SK-N-SH treated with all-trans-retinoic acid at 6 μM for 48 hours (cell line): ENCODE measurements around the gene SAMD9.

Experiments
- ATAC-seq: fragments of 200-7000 bp; cut with Tn5 transposase; 3 replicates; pipeline ENCODE4 v1.9.1; 2020; ENCODE audit warnings: mild to moderate bottlenecking, moderate library complexity
- ARNTL ChIP-seq: fragments of 450-650 bp; formaldehyde crosslinking; IDR thresholded peaks from 2 replicates; pipeline ENCODE4 v1.5.0; 2020; ENCODE audit warnings: low read depth, mild to moderate bottlenecking, moderate library complexity, borderline replicate concordance
- BACH2 ChIP-seq: fragments of 250-450 bp; sonication (Bioruptor Pico); IDR thresholded peaks from 2 replicates; pipeline ENCODE4 v1.9.0; 2021; ENCODE audit warnings: mild to moderate bottlenecking, borderline replicate concordance
- CSDC2 ChIP-seq: fragments of 250-450 bp; sonication (Bioruptor Pico); IDR thresholded peaks from 2 replicates; pipeline ENCODE4 v1.5.0; 2020; ENCODE audit warnings: mild to moderate bottlenecking, moderate library complexity
- ESRRG ChIP-seq: fragments of 250-450 bp; sonication (Bioruptor Pico); IDR thresholded peaks from 2 replicates; pipeline ENCODE4 v1.6.1; 2021; ENCODE audit warnings: mild to moderate bottlenecking
- ISL1 ChIP-seq: fragments of 250-450 bp; sonication (Bioruptor Pico); IDR thresholded peaks from 2 replicates; pipeline ENCODE4 v2.1.2; 2022; ENCODE audit warnings: mild to moderate bottlenecking, moderate library complexity
- POU6F1 ChIP-seq: fragments of 250-450 bp; sonication (Bioruptor Pico); IDR thresholded peaks from 2 replicates; pipeline ENCODE4 v1.8.0; 2021; ENCODE audit warnings: low read depth, mild to moderate bottlenecking, moderate library complexity, borderline replicate concordance
- PPARA ChIP-seq: fragments of 250-450 bp; sonication (Bioruptor Pico); IDR thresholded peaks from 2 replicates; pipeline ENCODE4 v1.5.0; 2020; ENCODE audit warnings: mild to moderate bottlenecking, borderline replicate concordance
- RARB ChIP-seq: fragments of 250-450 bp; sonication (Bioruptor Pico); IDR thresholded peaks from 2 replicates; pipeline ENCODE4 v1.8.0; 2021; ENCODE audit warnings: mild to moderate bottlenecking, moderate library complexity
- SNAI2 ChIP-seq: fragments of 250-450 bp; sonication (Bioruptor Pico); IDR thresholded peaks from 2 replicates; pipeline ENCODE4 v1.5.0; 2020; ENCODE audit warnings: mild to moderate bottlenecking, moderate library complexity
- TCF4 ChIP-seq: fragments of 250-450 bp; sonication (Bioruptor Pico); IDR thresholded peaks from 2 replicates; pipeline ENCODE4 v1.8.0; 2021; ENCODE audit warnings: mild to moderate bottlenecking, moderate library complexity, borderline replicate concordance
- TOX ChIP-seq: fragments of 250-450 bp; sonication (Bioruptor Pico); IDR thresholded peaks from 2 replicates; pipeline ENCODE4 v1.8.0; 2021; ENCODE audit warnings: mild to moderate bottlenecking, moderate library complexity, borderline replicate concordance
- TSHZ2 ChIP-seq: fragments of 250-450 bp; sonication (Bioruptor Pico); IDR thresholded peaks from 2 replicates; pipeline ENCODE4 v1.5.0; 2020; ENCODE audit warnings: mild to moderate bottlenecking, moderate library complexity
- ZC3H10 ChIP-seq: fragments of 250-450 bp; sonication (Bioruptor Pico); IDR thresholded peaks from 2 replicates; pipeline ENCODE4 v1.5.1; 2021; ENCODE audit warnings: mild to moderate bottlenecking, moderate library complexity
- ZFP3 ChIP-seq: fragments of 250-450 bp; sonication (Bioruptor Pico); IDR thresholded peaks from 2 replicates; pipeline ENCODE4 v1.5.0; 2020; ENCODE audit warnings: mild to moderate bottlenecking, moderate library complexity
- ZFP30 ChIP-seq: fragments of 450-650 bp; formaldehyde crosslinking; IDR thresholded peaks from 2 replicates; pipeline ENCODE4 v1.5.0; 2022; ENCODE audit warnings: mild to moderate bottlenecking, moderate library complexity
- ZNF565 ChIP-seq: fragments of 450-650 bp; formaldehyde crosslinking; conservative IDR thresholded peaks from 2 replicates; pipeline ENCODE4 v1.5.0; 2020; ENCODE audit warnings: low read depth, mild to moderate bottlenecking, moderate library complexity
- TF ChIP-seq, protein P1 (sequence below): fragments of 250-450 bp; sonication (Bioruptor Pico); IDR thresholded peaks from 2 replicates; pipeline ENCODE4 v1.5.1; 2020; ENCODE audit warnings: low read depth, mild to moderate bottlenecking, moderate library complexity
- TF ChIP-seq, protein P2 (sequence below): fragments of 250-450 bp; sonication (Bioruptor Pico); IDR thresholded peaks from 2 replicates; pipeline ENCODE4 v1.8.0; 2020; ENCODE audit warnings: mild to moderate bottlenecking, moderate library complexity, borderline replicate concordance

SAMD9 gene

DNA sequence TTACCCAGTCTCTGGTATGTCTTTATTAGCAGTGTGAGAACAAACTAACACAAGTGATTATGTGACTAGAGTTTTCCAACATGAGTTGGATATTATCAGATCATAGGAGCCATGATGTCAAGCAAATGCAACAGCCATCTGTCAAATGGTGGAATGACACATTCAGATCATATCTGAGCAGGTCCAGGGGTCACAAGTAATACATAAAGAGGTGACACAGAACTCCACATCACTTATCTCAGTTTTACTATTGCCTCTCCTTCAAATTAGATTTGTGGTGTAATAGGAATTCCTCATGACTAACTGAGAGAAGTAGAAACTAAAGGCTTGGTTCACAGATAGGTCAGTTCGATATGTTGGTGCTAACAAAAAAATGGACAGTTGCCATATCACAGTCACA, 42.6 kb upstream of the SAMD9 start (continued):
- TF ChIP-seq TSHZ2 (no peak), POU6F1 (CRISPR knock-in tag) (peak; percentile 22; the same call in 1 of the 2 replicates), BACH2 (CRISPR knock-in tag) (no peak), PPARA (CRISPR knock-in tag) (no peak)
- TF ChIP-seq, protein P1, sequence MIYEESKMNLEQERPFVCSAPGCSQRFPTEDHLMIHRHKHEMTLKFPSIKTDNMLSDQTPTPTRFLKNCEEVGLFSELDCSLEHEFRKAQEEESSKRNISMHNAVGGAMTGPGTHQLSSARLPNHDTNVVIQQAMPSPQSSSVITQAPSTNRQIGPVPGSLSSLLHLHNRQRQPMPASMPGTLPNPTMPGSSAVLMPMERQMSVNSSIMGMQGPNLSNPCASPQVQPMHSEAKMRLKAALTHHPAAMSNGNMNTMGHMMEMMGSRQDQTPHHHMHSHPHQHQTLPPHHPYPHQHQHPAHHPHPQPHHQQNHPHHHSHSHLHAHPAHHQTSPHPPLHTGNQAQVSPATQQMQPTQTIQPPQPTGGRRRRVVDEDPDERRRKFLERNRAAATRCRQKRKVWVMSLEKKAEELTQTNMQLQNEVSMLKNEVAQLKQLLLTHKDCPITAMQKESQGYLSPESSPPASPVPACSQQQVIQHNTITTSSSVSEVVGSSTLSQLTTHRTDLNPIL (CRISPR knock-in tag), result peak; percentile 98

GRCh38 chr7:93159490-93159889, 41.7 kb upstream of the SAMD9 start:
- TF ChIP-seq ARNTL (CRISPR knock-in tag), result no peak
- TF ChIP-seq TSHZ2, result no peak
- 0 out of 2 replicates have a peak, but pooled peaks have one; percentile 7 for TF ChIP-seq ISL1 (CRISPR knock-in tag)
- peak; percentile 24; the same call in 1 of the 2 replicates for TF ChIP-seq CSDC2
- no peak for TF ChIP-seq ESRRG (CRISPR knock-in tag)
- TF ChIP-seq, all 23 proteins: peak for 2
- ATAC-seq, result no peak

DNA sequence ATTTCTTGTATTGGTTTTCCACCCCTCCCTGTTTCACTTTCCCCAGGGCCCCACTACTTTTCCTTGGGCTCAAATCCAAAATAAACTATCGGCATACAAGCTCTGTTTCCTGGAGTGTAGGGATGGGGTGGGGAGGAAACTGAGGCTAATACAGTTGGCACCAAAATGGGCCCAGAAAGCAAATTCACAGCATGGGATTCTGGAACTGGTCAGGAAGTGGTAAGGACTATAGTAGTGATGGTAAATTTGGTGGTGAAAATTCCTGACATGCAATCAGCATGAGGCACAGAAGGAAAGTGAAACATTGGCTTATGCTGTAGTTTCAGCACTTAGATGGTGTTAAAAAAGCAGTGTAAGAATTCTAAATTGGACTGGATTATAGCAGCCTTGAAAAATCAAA, 39.1 kb upstream of the SAMD9 start:
- ATAC-seq, result no peak
- TF ChIP-seq ZFP3 (CRISPR knock-in tag), result no peak
- TF ChIP-seq TCF4 (CRISPR knock-in tag), result no peak
- TF ChIP-seq RARB (CRISPR knock-in tag), result no peak
- TF ChIP-seq ZNF565 (CRISPR knock-in tag), result no peak
- TF ChIP-seq TOX (CRISPR knock-in tag), result no peak
- TF ChIP-seq PPARA (CRISPR knock-in tag), result no peak
- no peak for TF ChIP-seq ZFP30 (CRISPR knock-in tag)
- TF ChIP-seq POU6F1 (CRISPR knock-in tag), result no peak
- no peak for TF ChIP-seq ARNTL (CRISPR knock-in tag)
- TF ChIP-seq SNAI2 (CRISPR knock-in tag), result no peak
- TF ChIP-seq, protein P2, sequence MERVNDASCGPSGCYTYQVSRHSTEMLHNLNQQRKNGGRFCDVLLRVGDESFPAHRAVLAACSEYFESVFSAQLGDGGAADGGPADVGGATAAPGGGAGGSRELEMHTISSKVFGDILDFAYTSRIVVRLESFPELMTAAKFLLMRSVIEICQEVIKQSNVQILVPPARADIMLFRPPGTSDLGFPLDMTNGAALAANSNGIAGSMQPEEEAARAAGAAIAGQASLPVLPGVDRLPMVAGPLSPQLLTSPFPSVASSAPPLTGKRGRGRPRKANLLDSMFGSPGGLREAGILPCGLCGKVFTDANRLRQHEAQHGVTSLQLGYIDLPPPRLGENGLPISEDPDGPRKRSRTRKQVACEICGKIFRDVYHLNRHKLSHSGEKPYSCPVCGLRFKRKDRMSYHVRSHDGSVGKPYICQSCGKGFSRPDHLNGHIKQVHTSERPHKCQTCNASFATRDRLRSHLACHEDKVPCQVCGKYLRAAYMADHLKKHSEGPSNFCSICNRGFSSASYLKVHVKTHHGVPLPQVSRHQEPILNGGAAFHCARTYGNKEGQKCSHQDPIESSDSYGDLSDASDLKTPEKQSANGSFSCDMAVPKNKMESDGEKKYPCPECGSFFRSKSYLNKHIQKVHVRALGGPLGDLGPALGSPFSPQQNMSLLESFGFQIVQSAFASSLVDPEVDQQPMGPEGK (CRISPR knock-in tag), result no peak
- TF ChIP-seq ZC3H10 (CRISPR knock-in tag), result no peak
- TF ChIP-seq CSDC2, result no peak
